GM12878 (cell line): ENCODE measurements around the gene GALNT11. TPM values are rescaled to one million over a fixed set of nuclear protein-coding genes. Genes with fewer than 3 reads are reported as not detected.

Source experiments
- ATAC-seq: fragments of 200-7000 bp; cut with Tn5 transposase; 3 replicates; pipeline ENCODE4 v1.9.1; 2020; ENCODE audit warnings: mild to moderate bottlenecking, moderate library complexity
- BruUV-seq: library from RNA; stranded (reverse); fragments of 400-500 nt; replicated peaks from 2 replicates; lab custom pipeline; 2021; lab: Mats Ljungman, UMichigan
- CTCF ChIA-PET: fragments of 300-600 bp; sonication (Branson Sonifier 250); formaldehyde crosslinking; extraction: SDS; loops from one replicate; lab custom pipeline; 2021; ENCODE audit warnings: inconsistent platforms; lab: Yijun Ruan, JAX
- POLR2A ChIA-PET: fragments of 350-600 bp; formaldehyde crosslinking; extraction: SDS; loops from one replicate; lab custom pipeline; 2021; ENCODE audit warnings: inconsistent platforms; lab: Charles Lee
- RAD21 ChIA-PET: fragments of 300-600 bp; sonication (Branson Sonifier 250); formaldehyde crosslinking; loops from one replicate; lab custom pipeline; 2023; ENCODE audit warnings: antibody characterized with exemption; ENCODE audit not compliant: unreplicated experiment; lab: Charles Lee
- SMC1A ChIA-PET: fragments of 300-600 bp; sonication (Branson Sonifier 250); formaldehyde crosslinking; loops from one replicate; lab custom pipeline; 2023; ENCODE audit not compliant: unreplicated experiment, uncharacterized antibody; lab: Charles Lee
- DNase-seq: peaks from one replicate; pipeline ENCODE4 v3.0.0-alpha.2; 2011; ENCODE audit warnings: low read depth, low spot score
- FAIRE-seq: peaks from 3 replicates; lab custom pipeline; 2011; peaks lifted over from hg19 to GRCh38; lab: Jason Lieb, UNC
- H2AFZ ChIP-seq: 2 replicates; pipeline ENCODE4 v1.6.0; 2011; ENCODE audit warnings: low read depth, low read length, control low read depth; ENCODE audit not compliant: control insufficient read depth
- H3K27ac ChIP-seq: 2 replicates; pipeline ENCODE4 v1.5.1; 2011; ENCODE audit warnings: control low read depth; ENCODE audit not compliant: control insufficient read depth, insufficient read depth
- H3K27me3 ChIP-seq, 2 experiments: replicated peaks in 1 of 2; 2 replicates each; pipeline versions ENCODE4 v1.6.0 to v1.6.1; 2011; ENCODE audit warnings: low read length in 1 of 2; ENCODE audit not compliant: control insufficient read depth in 2 of 2, insufficient read depth in 2 of 2
- H3K36me3 ChIP-seq, 2 experiments: 2 replicates each; pipeline ENCODE4 v1.5.1; 2011; ENCODE audit warnings: low read length in 1 of 2; ENCODE audit not compliant: control insufficient read depth in 2 of 2, insufficient read depth in 2 of 2
- H3K4me1 ChIP-seq: 2 replicates; pipeline ENCODE4 v1.6.1; 2011; ENCODE audit warnings: mild to moderate bottlenecking, low read length, moderate library complexity, mixed read lengths; ENCODE audit not compliant: control insufficient read depth, insufficient read depth
- H3K4me2 ChIP-seq: 2 replicates; pipeline ENCODE4 v1.6.0; 2011; ENCODE audit warnings: control low read depth; ENCODE audit not compliant: control insufficient read depth, insufficient read depth
- H3K4me3 ChIP-seq: fragments of 200-600 bp; sonication (generic); 2 replicates; pipeline ENCODE4 v1.5.1; 2016
- H3K79me2 ChIP-seq: 2 replicates; pipeline ENCODE4 v1.6.0; 2011; ENCODE audit warnings: low read length; ENCODE audit not compliant: control insufficient read depth, insufficient read depth
- H3K9ac ChIP-seq: 2 replicates; pipeline ENCODE4 v1.8.0; 2011; ENCODE audit warnings: low read length, control low read depth, mixed read lengths; ENCODE audit not compliant: control insufficient read depth, insufficient read depth
- H3K9me3 ChIP-seq: replicated peaks from 3 replicates; pipeline ENCODE4 v1.5.1; 2011; ENCODE audit warnings: mild to moderate bottlenecking, low read length; ENCODE audit not compliant: control insufficient read depth, insufficient read depth
- H4K20me1 ChIP-seq: 2 replicates; pipeline ENCODE4 v1.6.0; 2011; ENCODE audit not compliant: control insufficient read depth, insufficient read depth
- CBX3 ChIP-seq: fragments of 200-600 bp; sonication (generic); IDR thresholded peaks from 2 replicates; pipeline ENCODE4 v1.6.1; 2016; ENCODE audit warnings: low read depth, borderline replicate concordance
- FOXM1 ChIP-seq: IDR thresholded peaks from 2 replicates; pipeline ENCODE4 v1.6.1; 2012; ENCODE audit warnings: low read depth, mild to moderate bottlenecking, inconsistent platforms, low read length, moderate library complexity
- MTA2 ChIP-seq: fragments of 450-650 bp; IDR thresholded peaks from 2 replicates; pipeline ENCODE4 v1.6.1; 2016; ENCODE audit warnings: low read depth, mild to moderate bottlenecking, moderate library complexity
- RBBP5 ChIP-seq: fragments of 200-600 bp; sonication (generic); conservative IDR thresholded peaks from 2 replicates; pipeline ENCODE4 v1.6.1; 2016
- RUNX3 ChIP-seq: IDR thresholded peaks from 2 replicates; pipeline ENCODE4 v1.6.1; 2012; ENCODE audit warnings: low read length, inconsistent platforms
- STAT1 ChIP-seq: fragments of 450-650 bp; conservative IDR thresholded peaks from 2 replicates; pipeline ENCODE4 v1.6.1; 2014; ENCODE audit warnings: antibody characterized with exemption, mild to moderate bottlenecking
- TBL1XR1 ChIP-seq: IDR thresholded peaks from 2 replicates; pipeline ENCODE4 v1.6.1; 2012; ENCODE audit warnings: low read depth, low read length, improper control_type of control experiment
- YY1 ChIP-seq: IDR thresholded peaks from 2 replicates; pipeline ENCODE4 v1.6.1; 2011; ENCODE audit warnings: low read depth, mild to moderate bottlenecking, low read length
- ZNF274 ChIP-seq: IDR thresholded peaks from one replicate; pipeline ENCODE4 v1.8.0; 2011; ENCODE audit not compliant: insufficient read length, insufficient read depth
- ZZZ3 ChIP-seq: IDR thresholded peaks from 2 replicates; pipeline ENCODE4 v1.6.1; 2011; ENCODE audit warnings: low read depth; ENCODE audit not compliant: control insufficient read depth, insufficient read length
- WGBS: methylation state at CpG from one replicate; pipeline ENCODE4 v1.1.6; 2016; ENCODE audit warnings: low lambda C conversion rate; ENCODE audit not compliant: insufficient replicate concordance, insufficient coverage; ENCODE audit errors: missing lambda C conversion rate; 5-methylcytosine and 5-hydroxymethylcytosine counted together
- in situ Hi-C: fragments of 300-500 bp; cut with MboI; formaldehyde crosslinking; loops from 9 replicates; pipeline ENCODE4 v1.14.3; 2018; ENCODE audit warnings: mixed read lengths
- intact Hi-C: fragments of 100-400 bp; cut with micrococcal nuclease; formaldehyde crosslinking; loops from one replicate; pipeline ENCODE4 v1.14.2; 2022; ENCODE audit not compliant: unreplicated experiment
- polyA plus RNA-seq, 11 experiments: library from polyadenylated mRNA; depleted of rRNA in 4 of 11; unstranded in 6 of 11; stranded (reverse) in 5 of 11; fragments of >200 nt; fragmentation: Nextera tagmentation in 4 of 11; fragmentation: Illumina TruSeq in 1 of 11; extraction: Ambion mirVana in 4 of 11; extraction: Trizol in 1 of 11; gene quantifications; 1 replicate in 1 of 11; 2 replicates in 10 of 11; pipeline versions ENCODE4 v1.2.1 to v1.2.3, GENCODE V29; 2011 to 2016; ENCODE audit warnings: inconsistent platforms in 2 of 11, missing spikeins in 2 of 11, low read depth in 1 of 11
- total RNA-seq, 4 experiments: library from RNA; depleted of rRNA in 3 of 4; stranded (reverse); fragments of >200 nt in 3 of 4; fragmentation: Illumina TruSeq in 1 of 4; extraction: Trizol in 1 of 4; gene quantifications; 2 replicates each; pipeline versions ENCODE4 v1.2.1 to v1.2.3, GENCODE V29; 2013 to 2021
- TF ChIP-seq, protein P1 (sequence below): fragments of 450-650 bp; formaldehyde crosslinking; IDR thresholded peaks from 2 replicates; pipeline ENCODE4 v1.4.0; 2020; ENCODE audit warnings: mild to moderate bottlenecking, moderate library complexity

Gene GALNT11
- total and polyA plus RNA-seq, 10 of the 15 experiments (the other 5 are each of a cell fraction or from before 2014, with no cell fraction given), result 2.0 to 9.5 (median 6.4) TPM

DNA sequence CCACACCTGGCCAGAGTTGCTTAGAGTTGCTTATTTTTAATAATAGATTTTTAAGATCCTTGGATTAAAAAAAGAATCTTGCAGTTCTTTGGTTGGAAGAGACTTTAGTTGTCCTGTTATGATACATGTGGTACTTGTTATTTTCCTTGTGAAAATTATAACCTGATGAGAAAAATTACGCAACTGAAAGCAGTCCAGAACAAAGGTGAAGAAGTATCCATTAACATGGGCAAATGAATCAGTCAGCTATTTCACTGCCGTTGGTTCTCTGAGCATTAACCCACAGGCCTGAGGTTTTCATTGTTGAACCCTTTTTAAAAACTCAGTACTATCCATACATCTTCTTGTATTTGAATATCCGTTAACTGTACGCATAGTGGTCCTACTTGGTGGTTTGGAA is 68.2 kb downstream of the GALNT11 start:
- H3K9ac ChIP-seq, result no peak overlapping the region
- H3K36me3 ChIP-seq, result no peaks in the 10 kb centered on the region
- no peaks in the 10 kb centered on the region for H4K20me1 ChIP-seq
- intact Hi-C loops (no loop called here), in situ Hi-C loops (no loop called here)
- peaks cover 4% of the 10 kb centered on the region; the same call in 2 of the 3 replicates for H3K9me3 ChIP-seq
- H3K4me3 ChIP-seq, result no peak overlapping the region
- no TSS peak for BruUV-seq
- ChIA-PET RAD21 (no interaction called here), CTCF (no interaction called here), POLR2A (no interaction called here), SMC1A (no interaction called here)
- no peak overlapping the region for H2AFZ ChIP-seq
- no peak for FAIRE-seq
- DNase-seq, result no peak
- no peaks in the 10 kb centered on the region for H3K27me3 ChIP-seq
- H3K79me2 ChIP-seq, result no peaks in the 10 kb centered on the region
- no peak overlapping the region for H3K27ac ChIP-seq
- no peak for ATAC-seq
- no peak for TF ChIP-seq TBL1XR1
- TF ChIP-seq RUNX3, result no peak
- no peak for TF ChIP-seq ZZZ3
- TF ChIP-seq, protein P1, sequence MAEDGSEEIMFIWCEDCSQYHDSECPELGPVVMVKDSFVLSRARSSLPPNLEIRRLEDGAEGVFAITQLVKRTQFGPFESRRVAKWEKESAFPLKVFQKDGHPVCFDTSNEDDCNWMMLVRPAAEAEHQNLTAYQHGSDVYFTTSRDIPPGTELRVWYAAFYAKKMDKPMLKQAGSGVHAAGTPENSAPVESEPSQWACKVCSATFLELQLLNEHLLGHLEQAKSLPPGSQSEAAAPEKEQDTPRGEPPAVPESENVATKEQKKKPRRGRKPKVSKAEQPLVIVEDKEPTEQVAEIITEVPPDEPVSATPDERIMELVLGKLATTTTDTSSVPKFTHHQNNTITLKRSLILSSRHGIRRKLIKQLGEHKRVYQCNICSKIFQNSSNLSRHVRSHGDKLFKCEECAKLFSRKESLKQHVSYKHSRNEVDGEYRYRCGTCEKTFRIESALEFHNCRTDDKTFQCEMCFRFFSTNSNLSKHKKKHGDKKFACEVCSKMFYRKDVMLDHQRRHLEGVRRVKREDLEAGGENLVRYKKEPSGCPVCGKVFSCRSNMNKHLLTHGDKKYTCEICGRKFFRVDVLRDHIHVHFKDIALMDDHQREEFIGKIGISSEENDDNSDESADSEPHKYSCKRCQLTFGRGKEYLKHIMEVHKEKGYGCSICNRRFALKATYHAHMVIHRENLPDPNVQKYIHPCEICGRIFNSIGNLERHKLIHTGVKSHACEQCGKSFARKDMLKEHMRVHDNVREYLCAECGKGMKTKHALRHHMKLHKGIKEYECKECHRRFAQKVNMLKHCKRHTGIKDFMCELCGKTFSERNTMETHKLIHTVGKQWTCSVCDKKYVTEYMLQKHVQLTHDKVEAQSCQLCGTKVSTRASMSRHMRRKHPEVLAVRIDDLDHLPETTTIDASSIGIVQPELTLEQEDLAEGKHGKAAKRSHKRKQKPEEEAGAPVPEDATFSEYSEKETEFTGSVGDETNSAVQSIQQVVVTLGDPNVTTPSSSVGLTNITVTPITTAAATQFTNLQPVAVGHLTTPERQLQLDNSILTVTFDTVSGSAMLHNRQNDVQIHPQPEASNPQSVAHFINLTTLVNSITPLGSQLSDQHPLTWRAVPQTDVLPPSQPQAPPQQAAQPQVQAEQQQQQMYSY, result no peak
- TF ChIP-seq STAT1, result no peak
- no peak for TF ChIP-seq YY1
- TF ChIP-seq FOXM1, result no peak
- TF ChIP-seq CBX3, result no peak
- no peak for TF ChIP-seq MTA2
- TF ChIP-seq RBBP5, result no peak
- TF ChIP-seq ZNF274, result no peak
- TF ChIP-seq, all 136 proteins: peak for 0
- H3K4me1 ChIP-seq, result no peaks in the 10 kb centered on the region
- 99% methylated on average over 4 of the region's 4 CpGs for WGBS
- no peak overlapping the region for H3K4me2 ChIP-seq
